ENCODE results near the gene EFNA3. TPM values are rescaled to one million over a fixed set of nuclear protein-coding genes. Genes with fewer than 3 reads are reported as not detected.

Gene EFNA3
- total RNA-seq, 4 donors from 2014 or later: 0.44 to 3.7 (median 1.7) TPM; not detected in 1

DNA sequence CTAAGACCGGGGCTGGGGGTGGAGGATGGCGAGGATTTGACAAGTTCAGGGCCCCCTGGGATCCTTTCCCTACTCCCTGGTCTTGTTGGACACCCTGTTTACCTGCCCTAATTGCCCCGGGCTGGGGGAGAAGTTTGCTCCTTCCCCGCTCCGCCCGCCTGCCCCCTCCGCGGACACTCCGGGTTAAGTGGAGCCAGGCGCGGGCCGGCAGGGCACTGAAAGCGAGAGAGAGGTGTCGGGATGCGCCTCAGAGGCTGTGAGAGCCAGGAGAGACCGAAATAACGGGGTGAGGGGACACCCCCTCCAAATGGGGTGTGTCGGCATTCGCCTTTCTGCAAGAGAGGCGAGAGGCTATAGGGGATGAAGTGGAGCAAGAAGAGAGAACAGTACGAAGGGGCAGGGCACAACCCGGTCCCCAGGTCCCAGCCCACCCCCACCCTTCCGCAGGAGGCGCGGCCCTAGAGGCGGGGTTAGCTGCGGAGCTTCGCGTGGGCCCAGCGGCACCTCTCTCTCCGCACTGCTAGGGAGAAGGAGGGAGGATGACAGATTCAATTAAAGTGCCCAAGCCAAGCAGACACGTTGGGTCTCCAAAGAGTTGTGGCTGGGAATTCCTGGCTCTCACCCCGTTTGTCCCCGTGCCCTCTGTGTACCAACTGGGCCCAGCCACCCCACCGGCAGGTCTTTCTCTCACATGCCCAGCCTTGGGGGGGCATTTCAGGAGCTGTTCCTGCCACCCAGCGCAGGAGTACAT lies 3.8 kb downstream of the EFNA3 start:
- TF ChIP-seq CTCF (IDR thresholded peaks at IDR 0.05; ENCODE audit: low read depth): no peak

GRCh38 chr1:155083052-155083541 lies 4.5 kb downstream of the EFNA3 start:
- no peak for TF ChIP-seq CTCF (IDR thresholded peaks at IDR 0.05; ENCODE audit: low read depth)

DNA sequence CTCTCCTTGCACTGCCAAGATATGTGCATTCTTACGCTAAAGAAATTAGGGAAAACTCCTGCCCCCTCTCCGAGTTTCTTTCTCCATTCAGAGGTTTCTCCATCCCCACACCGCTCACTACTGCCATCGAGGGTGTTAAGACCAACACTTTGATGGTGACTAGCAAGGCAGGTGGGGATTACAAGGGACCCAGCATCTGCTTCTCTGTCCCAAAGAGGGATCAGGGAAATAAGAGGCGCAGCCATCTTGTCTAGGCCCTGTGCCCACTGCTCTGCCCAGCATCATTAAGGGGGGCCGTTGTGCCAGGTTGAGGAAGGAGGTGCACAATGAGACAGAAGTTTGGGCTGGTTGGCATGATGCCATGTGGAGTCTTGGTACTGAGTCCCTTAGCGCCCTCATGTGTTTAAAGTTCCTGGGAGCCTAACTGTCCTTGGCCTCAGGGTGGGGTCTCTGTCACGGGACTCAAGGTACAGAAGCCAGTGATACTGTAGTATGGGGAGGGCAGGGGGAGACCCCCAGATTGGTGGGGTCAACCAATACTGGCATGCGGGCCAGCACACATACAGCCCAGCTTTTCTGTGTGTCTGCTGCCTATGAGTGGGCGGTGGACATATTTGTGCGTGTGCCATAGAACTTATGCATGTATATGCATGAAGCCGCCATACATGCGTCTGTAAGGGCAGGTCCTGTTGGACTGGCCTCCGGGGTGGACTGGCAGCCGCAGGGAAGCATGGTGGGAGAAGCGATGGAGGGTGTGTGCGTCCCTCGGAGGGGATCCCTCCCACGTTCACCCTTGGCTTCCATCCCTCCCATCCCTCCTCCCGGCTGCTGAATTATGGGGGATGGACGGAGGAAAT lies 5.5 kb downstream of the EFNA3 start:
- TF ChIP-seq CTCF (IDR thresholded peaks at IDR 0.05; ENCODE audit: low read depth): no peak

- no peak for TF ChIP-seq CTCF (IDR thresholded peaks at IDR 0.05; ENCODE audit: low read depth)
These were observed 6.3 kb downstream of the EFNA3 start for GRCh38 chr1:155084722-155085503.

DNA sequence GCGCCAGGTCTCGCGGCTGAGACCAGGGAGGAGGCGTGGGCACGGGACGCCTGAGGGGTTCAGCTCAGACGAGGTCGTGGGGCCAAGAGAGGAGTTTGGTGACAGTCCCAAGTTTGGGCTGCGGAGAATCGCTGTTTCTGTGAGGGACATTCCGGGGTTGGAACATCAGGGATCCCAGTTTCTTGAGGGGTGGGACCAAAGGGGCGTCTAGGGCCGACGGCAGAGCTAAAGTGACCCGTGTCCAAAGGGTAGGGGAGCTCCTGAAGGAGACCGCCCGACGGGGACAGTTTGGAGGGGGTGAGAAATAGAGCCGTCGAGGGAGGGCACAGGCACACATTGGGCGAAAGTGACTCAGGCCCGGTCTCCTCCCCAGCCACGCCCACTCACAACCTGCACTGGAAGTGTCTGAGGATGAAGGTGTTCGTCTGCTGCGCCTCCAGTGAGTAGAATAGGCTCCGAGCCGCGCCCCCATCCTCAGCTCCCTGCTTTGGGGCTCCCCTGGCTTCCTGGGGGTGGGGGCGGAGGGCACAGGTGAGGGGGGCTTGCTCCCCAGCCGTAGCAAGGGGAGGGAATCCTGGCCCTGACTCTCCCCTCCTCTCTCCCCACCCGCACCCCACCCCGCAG lies 7.0 kb downstream of the EFNA3 start:
- no peak for TF ChIP-seq CTCF (IDR thresholded peaks at IDR 0.05; ENCODE audit: low read depth)

GRCh38 chr1:155086128-155086741 lies 7.6 kb downstream of the EFNA3 start:
- TF ChIP-seq CTCF (IDR thresholded peaks at IDR 0.05; ENCODE audit: low read depth): no peak

Data from subcutaneous adipose tissue (tissue), 4 donors.